DND-41 (cell line): ENCODE data around the gene TBPL2.

ENCODE experiments used
- ATAC-seq: fragments of 200-7000 bp; cut with Tn5 transposase; 3 replicates; pipeline ENCODE4 v1.9.1; 2021; ENCODE audit warnings: low read depth; ENCODE audit not compliant: insufficient read depth
- DNase-seq: peaks from one replicate; pipeline ENCODE4 v3.0.0-alpha.2; 2020
- H2AFZ ChIP-seq: 2 replicates; pipeline ENCODE4 v1.6.0; 2012; ENCODE audit warnings: low read depth, low read length
- H3K27ac ChIP-seq: 2 replicates; pipeline ENCODE4 v1.5.1; 2012; ENCODE audit warnings: low read length, inconsistent platforms
- H3K27me3 ChIP-seq: fragments of 200-600 bp; sonication (generic); 2 replicates; pipeline ENCODE4 v1.6.0; 2012; ENCODE audit warnings: low read length, mild to moderate bottlenecking, inconsistent platforms; ENCODE audit not compliant: insufficient read depth, poor library complexity
- H3K36me3 ChIP-seq: 2 replicates; pipeline ENCODE4 v1.5.1; 2012; ENCODE audit warnings: low read length, inconsistent platforms; ENCODE audit not compliant: insufficient read depth
- H3K4me1 ChIP-seq: 2 replicates; pipeline ENCODE4 v1.5.1; 2012; ENCODE audit warnings: mild to moderate bottlenecking, low read length; ENCODE audit not compliant: insufficient read depth
- H3K4me2 ChIP-seq: 2 replicates; pipeline ENCODE4 v1.6.0; 2012; ENCODE audit warnings: mild to moderate bottlenecking, moderate library complexity, low read length, inconsistent platforms; ENCODE audit not compliant: insufficient read depth
- H3K4me3 ChIP-seq, 2 experiments: fragments of 200-600 bp in 1 of 2; shearing (Covaris generic) in 1 of 2; 2 replicates each; pipeline ENCODE4 v1.5.1; 2012 to 2016; ENCODE audit warnings: inconsistent platforms in 2 of 2, low read length in 2 of 2, mild to moderate bottlenecking in 2 of 2, low read depth in 1 of 2, moderate library complexity in 1 of 2
- H3K79me2 ChIP-seq: 2 replicates; pipeline ENCODE4 v1.6.0; 2012; ENCODE audit warnings: low read length, inconsistent platforms; ENCODE audit not compliant: insufficient read depth
- H3K9ac ChIP-seq: 2 replicates; pipeline ENCODE4 v1.6.0; 2012; ENCODE audit warnings: low read depth, mild to moderate bottlenecking, inconsistent platforms, low read length, moderate library complexity
- H3K9me3 ChIP-seq: 2 replicates; pipeline ENCODE4 v1.5.1; 2012; ENCODE audit warnings: low read length, moderate library complexity, mild to moderate bottlenecking, inconsistent platforms; ENCODE audit not compliant: insufficient read depth, severe bottlenecking
- H4K20me1 ChIP-seq: 2 replicates; pipeline ENCODE4 v1.6.0; 2012; ENCODE audit warnings: low read length; ENCODE audit not compliant: insufficient read depth
- EZH2 ChIP-seq: IDR thresholded peaks from 3 replicates; pipeline ENCODE4 v1.6.1; 2012; ENCODE audit warnings: borderline replicate concordance, low read depth, mild to moderate bottlenecking, moderate library complexity, low read length, inconsistent platforms; ENCODE audit not compliant: severe bottlenecking
- TF ChIP-seq, protein P1 (sequence below): IDR thresholded peaks from 2 replicates; pipeline ENCODE4 v1.5.1; 2012; ENCODE audit warnings: borderline replicate concordance, low read length, moderate library complexity, mild to moderate bottlenecking; ENCODE audit not compliant: poor library complexity, severe bottlenecking; ENCODE audit errors: extremely low read depth

Gene TBPL2

DNA sequence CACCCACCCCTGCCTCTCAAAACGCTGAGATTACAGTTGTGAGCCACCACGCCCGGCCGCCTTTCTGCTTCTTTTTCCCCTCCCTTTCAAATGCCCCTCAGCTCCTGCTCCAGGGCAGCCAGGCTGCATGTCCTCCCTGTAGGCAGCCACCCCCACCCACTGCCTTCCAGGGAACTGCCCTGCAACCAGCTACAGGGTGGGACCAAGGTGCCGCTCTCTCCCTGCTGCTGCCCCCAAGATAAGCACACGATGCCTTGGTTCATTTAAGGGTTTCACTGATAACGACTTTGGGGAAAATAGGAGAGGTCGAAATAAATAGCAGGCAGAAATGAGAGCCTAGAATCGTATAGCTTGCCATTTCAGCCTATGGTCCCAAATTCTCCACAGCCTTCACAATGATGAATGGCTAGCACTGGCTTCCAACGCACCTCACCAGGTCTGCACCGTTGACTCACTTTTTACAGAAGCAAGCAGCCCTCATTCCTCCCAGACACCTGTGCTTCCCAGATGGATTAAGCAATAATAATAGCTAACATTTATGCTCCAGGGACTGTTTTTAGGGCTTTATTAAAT lies 69.4 kb downstream of the TBPL2 start:
- ATAC-seq (no peak), DNase-seq (no peak)
- Histone ChIP-seq H3K4me3 (no peak overlapping the region), H2AFZ (no peak overlapping the region), H3K4me2 (no peak overlapping the region), H3K36me3 (peaks cover 29% of the 10 kb centered on the region), H3K4me1 (no peaks in the 10 kb centered on the region), H3K27ac (no peak overlapping the region), H3K9ac (no peak overlapping the region), H3K9me3 (no peaks in the 10 kb centered on the region), H3K79me2 (no peaks in the 10 kb centered on the region), H3K27me3 (no peaks in the 10 kb centered on the region), H4K20me1 (no peaks in the 10 kb centered on the region)
- TF ChIP-seq, protein P1, sequence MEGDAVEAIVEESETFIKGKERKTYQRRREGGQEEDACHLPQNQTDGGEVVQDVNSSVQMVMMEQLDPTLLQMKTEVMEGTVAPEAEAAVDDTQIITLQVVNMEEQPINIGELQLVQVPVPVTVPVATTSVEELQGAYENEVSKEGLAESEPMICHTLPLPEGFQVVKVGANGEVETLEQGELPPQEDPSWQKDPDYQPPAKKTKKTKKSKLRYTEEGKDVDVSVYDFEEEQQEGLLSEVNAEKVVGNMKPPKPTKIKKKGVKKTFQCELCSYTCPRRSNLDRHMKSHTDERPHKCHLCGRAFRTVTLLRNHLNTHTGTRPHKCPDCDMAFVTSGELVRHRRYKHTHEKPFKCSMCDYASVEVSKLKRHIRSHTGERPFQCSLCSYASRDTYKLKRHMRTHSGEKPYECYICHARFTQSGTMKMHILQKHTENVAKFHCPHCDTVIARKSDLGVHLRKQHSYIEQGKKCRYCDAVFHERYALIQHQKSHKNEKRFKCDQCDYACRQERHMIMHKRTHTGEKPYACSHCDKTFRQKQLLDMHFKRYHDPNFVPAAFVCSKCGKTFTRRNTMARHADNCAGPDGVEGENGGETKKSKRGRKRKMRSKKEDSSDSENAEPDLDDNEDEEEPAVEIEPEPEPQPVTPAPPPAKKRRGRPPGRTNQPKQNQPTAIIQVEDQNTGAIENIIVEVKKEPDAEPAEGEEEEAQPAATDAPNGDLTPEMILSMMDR = no peak
- no peak for TF ChIP-seq EZH2

DNA sequence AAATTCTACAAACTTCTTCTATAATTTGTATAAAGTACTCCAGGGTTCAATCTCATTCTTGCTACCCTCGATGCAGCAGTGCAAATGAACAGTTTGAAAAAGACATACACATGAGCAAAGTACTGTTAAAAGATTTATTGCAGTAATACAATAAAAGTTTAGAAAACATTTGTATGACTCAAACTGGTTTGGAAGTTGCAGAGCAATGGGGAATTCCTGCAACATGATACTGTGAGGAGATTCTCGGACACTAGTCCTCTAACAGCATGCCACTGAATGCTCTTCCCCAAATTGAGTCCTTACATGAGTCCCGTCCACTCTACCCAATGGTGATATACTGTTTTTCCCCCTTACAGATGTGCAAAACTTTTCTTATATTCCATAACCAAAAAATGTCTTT lies 74.1 kb downstream of the TBPL2 start:
- DNase-seq = no peak
- Histone ChIP-seq H3K4me3 (no peak overlapping the region), H3K4me1 (no peaks in the 10 kb centered on the region), H3K9ac (no peak overlapping the region), H3K27me3 (no peaks in the 10 kb centered on the region), H4K20me1 (no peaks in the 10 kb centered on the region), H3K36me3 (peaks cover 37% of the 10 kb centered on the region), H3K9me3 (no peaks in the 10 kb centered on the region), H3K27ac (no peak overlapping the region), H2AFZ (no peak overlapping the region), H3K79me2 (no peaks in the 10 kb centered on the region), H3K4me2 (no peak overlapping the region)
- no peak for TF ChIP-seq EZH2
- TF ChIP-seq, protein P1 = no peak
- ATAC-seq = no peak
